Nephron progenitor cell (in vitro differentiated cells): ENCODE data around the gene CFAP299.

Experiments used
- DNase-seq: peaks from one replicate; pipeline ENCODE4 v3.0.0; 2021
- H3K27ac Mint-ChIP-seq: 2 replicates; pipeline ENCODE4 v1.8.0; 2021; ENCODE audit warnings: mild to moderate bottlenecking, moderate library complexity, mixed read lengths
- H3K27me3 Mint-ChIP-seq: 2 replicates; pipeline ENCODE4 v1.8.0; 2021; ENCODE audit warnings: mild to moderate bottlenecking, low read depth, mixed read lengths; ENCODE audit not compliant: poor library complexity
- H3K36me3 Mint-ChIP-seq: 2 replicates; pipeline ENCODE4 v1.8.0; 2021; ENCODE audit warnings: low read depth, mixed read lengths
- H3K4me1 Mint-ChIP-seq: 2 replicates; pipeline ENCODE4 v1.8.0; 2021; ENCODE audit warnings: mixed read lengths
- H3K4me3 Mint-ChIP-seq: 2 replicates; pipeline ENCODE4 v1.8.0; 2021; ENCODE audit warnings: mild to moderate bottlenecking, moderate library complexity, mixed read lengths
- H3K9me3 Mint-ChIP-seq: 2 replicates; pipeline ENCODE4 v1.8.0; 2021; ENCODE audit warnings: mild to moderate bottlenecking, moderate library complexity, mixed read lengths
- TF ChIP-seq, protein P1 (sequence below): fragments of 200-600 bp; sonication (generic); IDR thresholded peaks from 2 replicates; pipeline ENCODE4 v1.5.0; 2021; ENCODE audit warnings: antibody characterized with exemption

Gene CFAP299

DNA sequence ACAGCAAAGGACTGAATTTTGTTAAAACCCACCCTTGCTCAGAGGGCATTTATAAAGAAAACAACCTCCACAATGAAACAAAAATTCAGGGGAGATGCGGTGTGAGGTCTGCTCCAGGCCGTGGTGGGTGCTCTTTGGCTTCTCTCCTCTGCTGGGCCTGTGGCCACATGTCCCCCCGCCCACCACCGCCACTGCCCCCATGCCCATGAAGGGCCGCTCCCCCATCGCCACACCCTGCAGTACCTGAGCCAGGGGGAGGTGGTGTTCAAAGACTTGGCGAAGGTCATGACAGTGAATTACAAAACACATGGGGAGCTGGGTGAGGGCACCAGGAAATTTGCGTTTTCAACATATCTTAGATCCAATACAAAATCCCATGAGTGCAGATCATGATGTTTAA lies 14.2 kb upstream of the CFAP299 start:
- no peak overlapping the region for H3K27ac Mint-ChIP-seq
- peaks cover 61% of the 10 kb centered on the region for H3K27me3 Mint-ChIP-seq
- DNase-seq: no peak
- no peak overlapping the region for H3K4me3 Mint-ChIP-seq
- no peaks in the 10 kb centered on the region for H3K36me3 Mint-ChIP-seq
- TF ChIP-seq, protein P1, sequence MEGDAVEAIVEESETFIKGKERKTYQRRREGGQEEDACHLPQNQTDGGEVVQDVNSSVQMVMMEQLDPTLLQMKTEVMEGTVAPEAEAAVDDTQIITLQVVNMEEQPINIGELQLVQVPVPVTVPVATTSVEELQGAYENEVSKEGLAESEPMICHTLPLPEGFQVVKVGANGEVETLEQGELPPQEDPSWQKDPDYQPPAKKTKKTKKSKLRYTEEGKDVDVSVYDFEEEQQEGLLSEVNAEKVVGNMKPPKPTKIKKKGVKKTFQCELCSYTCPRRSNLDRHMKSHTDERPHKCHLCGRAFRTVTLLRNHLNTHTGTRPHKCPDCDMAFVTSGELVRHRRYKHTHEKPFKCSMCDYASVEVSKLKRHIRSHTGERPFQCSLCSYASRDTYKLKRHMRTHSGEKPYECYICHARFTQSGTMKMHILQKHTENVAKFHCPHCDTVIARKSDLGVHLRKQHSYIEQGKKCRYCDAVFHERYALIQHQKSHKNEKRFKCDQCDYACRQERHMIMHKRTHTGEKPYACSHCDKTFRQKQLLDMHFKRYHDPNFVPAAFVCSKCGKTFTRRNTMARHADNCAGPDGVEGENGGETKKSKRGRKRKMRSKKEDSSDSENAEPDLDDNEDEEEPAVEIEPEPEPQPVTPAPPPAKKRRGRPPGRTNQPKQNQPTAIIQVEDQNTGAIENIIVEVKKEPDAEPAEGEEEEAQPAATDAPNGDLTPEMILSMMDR: no peak
- H3K4me1 Mint-ChIP-seq: no peaks in the 10 kb centered on the region
- no peaks in the 10 kb centered on the region for H3K9me3 Mint-ChIP-seq

DNA sequence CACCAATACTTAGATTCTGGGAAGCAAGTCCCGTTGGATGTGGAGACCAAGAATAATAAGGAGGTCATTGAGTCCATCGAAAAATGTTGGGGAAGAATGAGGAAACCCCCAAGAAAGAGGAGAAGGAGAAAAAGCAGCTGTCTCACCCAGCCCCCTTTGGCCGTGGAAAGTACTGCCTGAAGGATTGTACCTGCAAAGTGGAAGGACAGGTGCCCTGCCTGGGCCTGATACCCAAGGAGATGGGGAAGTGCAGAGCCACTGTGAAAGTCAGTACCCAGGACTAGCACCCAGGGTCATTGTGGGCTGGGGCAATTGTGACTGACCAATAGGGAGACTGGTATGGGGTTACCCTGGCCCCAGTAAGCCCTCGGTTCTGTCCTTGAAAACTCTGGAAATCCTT lies 13.8 kb upstream of the CFAP299 start:
- no peaks in the 10 kb centered on the region for H3K9me3 Mint-ChIP-seq
- no peak overlapping the region for H3K4me3 Mint-ChIP-seq
- no peak for DNase-seq
- no peaks in the 10 kb centered on the region for H3K36me3 Mint-ChIP-seq
- peaks cover 57% of the 10 kb centered on the region for H3K27me3 Mint-ChIP-seq
- TF ChIP-seq, protein P1: no peak
- no peak overlapping the region for H3K27ac Mint-ChIP-seq
- H3K4me1 Mint-ChIP-seq: no peaks in the 10 kb centered on the region

DNA sequence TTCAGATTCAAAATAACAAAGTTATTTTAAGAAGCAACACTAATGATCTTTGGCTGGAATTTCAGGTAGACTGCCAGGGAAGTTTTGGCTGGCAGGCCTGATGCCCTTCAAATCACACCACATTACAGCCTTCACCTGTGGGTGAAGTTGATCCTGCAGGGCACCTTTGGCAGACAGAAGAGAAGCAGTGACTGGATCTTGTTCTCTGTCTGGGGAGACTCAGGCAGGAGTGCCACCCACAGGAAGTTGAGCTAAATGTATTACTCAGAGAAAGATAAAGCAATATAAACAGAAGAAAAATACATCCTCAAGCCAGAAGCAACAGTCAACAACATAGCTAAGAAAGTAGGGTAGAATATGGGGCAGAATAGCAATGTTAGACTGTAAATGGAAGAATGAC lies 12.8 kb upstream of the CFAP299 start:
- H3K36me3 Mint-ChIP-seq: no peaks in the 10 kb centered on the region
- peaks cover 48% of the 10 kb centered on the region for H3K27me3 Mint-ChIP-seq
- TF ChIP-seq, protein P1: no peak
- H3K4me1 Mint-ChIP-seq: no peaks in the 10 kb centered on the region
- no peak overlapping the region for H3K4me3 Mint-ChIP-seq
- H3K27ac Mint-ChIP-seq: no peak overlapping the region
- no peaks in the 10 kb centered on the region for H3K9me3 Mint-ChIP-seq
- no peak for DNase-seq

DNA sequence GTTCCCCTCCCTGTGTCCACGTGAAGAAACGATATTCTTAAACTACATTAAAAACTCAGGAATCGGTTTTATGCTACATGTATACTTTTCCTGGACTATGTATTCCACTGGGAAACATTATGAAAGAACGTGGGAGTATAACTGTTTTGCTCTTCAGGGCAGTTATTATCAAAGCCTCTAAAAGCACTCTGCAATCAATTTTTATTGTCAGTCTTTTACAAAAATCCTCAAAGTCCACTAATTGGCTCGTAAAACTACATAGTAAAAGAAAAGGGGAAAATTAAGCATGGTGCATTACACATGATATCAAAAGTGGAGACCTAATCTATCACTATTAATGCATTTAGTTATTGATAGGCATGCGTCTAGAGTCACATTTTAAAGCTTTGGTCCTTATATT lies 11.4 kb upstream of the CFAP299 start:
- Mint-ChIP-seq H3K4me1 (no peaks in the 10 kb centered on the region), H3K27ac (no peak overlapping the region), H3K36me3 (no peaks in the 10 kb centered on the region), H3K27me3 (peaks cover 36% of the 10 kb centered on the region), H3K4me3 (no peak overlapping the region), H3K9me3 (no peaks in the 10 kb centered on the region)
- DNase-seq: no peak
- TF ChIP-seq, protein P1: no peak

DNA sequence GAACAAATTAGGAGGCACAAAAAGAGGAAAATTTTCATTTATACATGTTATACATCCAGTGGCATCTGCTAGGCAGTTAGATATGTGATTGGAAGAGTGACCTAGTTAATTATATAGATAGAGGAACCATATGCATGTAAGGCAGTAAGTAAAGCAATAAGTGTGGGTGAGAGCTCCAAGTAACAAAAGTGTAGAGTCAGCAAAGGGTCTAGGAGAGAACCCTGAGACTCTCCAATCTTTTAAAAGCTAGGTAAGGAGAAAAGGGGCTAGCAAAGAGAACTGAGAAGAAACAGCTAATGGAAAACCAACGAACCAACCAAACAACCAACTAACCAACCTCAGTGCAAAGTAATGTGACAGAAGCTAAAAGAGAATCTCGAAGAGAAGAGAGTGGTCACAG lies 3.8 kb upstream of the CFAP299 start:
- Mint-ChIP-seq H3K27me3 (peaks cover 14% of the 10 kb centered on the region), H3K4me1 (no peaks in the 10 kb centered on the region), H3K36me3 (no peaks in the 10 kb centered on the region), H3K27ac (no peak overlapping the region), H3K4me3 (no peak overlapping the region), H3K9me3 (no peaks in the 10 kb centered on the region)
- TF ChIP-seq, protein P1: no peak
- DNase-seq: no peak

DNA sequence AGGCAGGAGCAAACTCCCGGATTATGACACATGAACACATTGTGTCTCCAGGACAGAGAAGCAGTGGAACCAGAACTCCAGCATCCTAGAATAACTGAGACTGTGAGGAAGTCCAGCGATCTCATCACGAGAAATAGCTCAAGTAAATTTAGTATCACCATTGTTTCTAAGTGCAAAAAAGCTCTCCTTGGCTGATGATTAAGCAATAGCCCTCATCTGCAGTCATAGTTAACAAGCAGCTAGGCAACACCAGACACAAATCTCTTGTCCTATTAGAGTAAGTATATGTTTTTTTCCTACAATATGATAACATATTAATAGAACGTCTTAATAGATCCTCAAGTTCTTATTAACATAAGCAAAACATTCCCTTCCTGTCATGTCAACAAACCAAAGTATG lies 2.4 kb upstream of the CFAP299 start:
- H3K27ac Mint-ChIP-seq: no peak overlapping the region
- no peaks in the 10 kb centered on the region for H3K4me1 Mint-ChIP-seq
- DNase-seq: no peak
- H3K9me3 Mint-ChIP-seq: no peaks in the 10 kb centered on the region
- TF ChIP-seq, protein P1: no peak
- H3K36me3 Mint-ChIP-seq: no peaks in the 10 kb centered on the region
- peaks cover 24% of the 10 kb centered on the region for H3K27me3 Mint-ChIP-seq
- H3K4me3 Mint-ChIP-seq: no peak overlapping the region
